ENCODE results near the gene LRRN3.

LRRN3 gene

DNA sequence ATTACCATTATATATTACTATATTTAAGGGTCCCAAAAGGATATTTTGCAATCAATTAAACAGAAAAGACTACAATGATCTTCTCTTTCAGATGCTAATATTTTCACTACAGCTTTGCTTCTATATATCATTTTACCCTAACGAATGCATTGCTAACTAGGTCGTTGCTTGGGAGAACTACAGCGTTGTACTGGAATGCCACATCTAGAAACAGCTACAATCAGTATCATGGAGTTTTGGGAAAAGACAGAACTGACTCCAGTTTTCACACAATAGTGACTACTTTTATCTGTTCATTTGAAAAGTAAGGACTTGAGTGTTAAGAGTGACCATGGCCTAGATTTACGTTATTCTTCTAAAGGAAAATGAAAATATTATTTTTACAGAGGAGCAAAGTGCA lies 38.5 kb downstream of the LRRN3 start:
- Histone ChIP-seq H3K27me3 (ENCODE audit: insufficient read depth, poor library complexity, severe bottlenecking) (no peaks in the 10 kb centered on the region), H3K27ac (replicated peaks) (no peak overlapping the region), H3K4me3 (replicated peaks; ENCODE audit: insufficient read depth, low read length) (no peak overlapping the region)
- no peak for DNase-seq (ENCODE audit: low read depth in 1 of 2, low spot score in 1 of 2)
- TF ChIP-seq, protein P1, sequence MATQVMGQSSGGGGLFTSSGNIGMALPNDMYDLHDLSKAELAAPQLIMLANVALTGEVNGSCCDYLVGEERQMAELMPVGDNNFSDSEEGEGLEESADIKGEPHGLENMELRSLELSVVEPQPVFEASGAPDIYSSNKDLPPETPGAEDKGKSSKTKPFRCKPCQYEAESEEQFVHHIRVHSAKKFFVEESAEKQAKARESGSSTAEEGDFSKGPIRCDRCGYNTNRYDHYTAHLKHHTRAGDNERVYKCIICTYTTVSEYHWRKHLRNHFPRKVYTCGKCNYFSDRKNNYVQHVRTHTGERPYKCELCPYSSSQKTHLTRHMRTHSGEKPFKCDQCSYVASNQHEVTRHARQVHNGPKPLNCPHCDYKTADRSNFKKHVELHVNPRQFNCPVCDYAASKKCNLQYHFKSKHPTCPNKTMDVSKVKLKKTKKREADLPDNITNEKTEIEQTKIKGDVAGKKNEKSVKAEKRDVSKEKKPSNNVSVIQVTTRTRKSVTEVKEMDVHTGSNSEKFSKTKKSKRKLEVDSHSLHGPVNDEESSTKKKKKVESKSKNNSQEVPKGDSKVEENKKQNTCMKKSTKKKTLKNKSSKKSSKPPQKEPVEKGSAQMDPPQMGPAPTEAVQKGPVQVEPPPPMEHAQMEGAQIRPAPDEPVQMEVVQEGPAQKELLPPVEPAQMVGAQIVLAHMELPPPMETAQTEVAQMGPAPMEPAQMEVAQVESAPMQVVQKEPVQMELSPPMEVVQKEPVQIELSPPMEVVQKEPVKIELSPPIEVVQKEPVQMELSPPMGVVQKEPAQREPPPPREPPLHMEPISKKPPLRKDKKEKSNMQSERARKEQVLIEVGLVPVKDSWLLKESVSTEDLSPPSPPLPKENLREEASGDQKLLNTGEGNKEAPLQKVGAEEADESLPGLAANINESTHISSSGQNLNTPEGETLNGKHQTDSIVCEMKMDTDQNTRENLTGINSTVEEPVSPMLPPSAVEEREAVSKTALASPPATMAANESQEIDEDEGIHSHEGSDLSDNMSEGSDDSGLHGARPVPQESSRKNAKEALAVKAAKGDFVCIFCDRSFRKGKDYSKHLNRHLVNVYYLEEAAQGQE (IDR thresholded peaks at IDR 0.05; ENCODE audit: insufficient replicate concordance, low read depth), result no peak
- TF ChIP-seq POLR2AphosphoS5 (IDR thresholded peaks at IDR 0.05; ENCODE audit: low read depth) (no peak), SPI1 (IDR thresholded peaks at IDR 0.05; ENCODE audit: borderline replicate concordance, low read depth) (no peak), GABPA (IDR thresholded peaks at IDR 0.05; ENCODE audit: low read depth) (no peak)
- TF ChIP-seq, protein P2, sequence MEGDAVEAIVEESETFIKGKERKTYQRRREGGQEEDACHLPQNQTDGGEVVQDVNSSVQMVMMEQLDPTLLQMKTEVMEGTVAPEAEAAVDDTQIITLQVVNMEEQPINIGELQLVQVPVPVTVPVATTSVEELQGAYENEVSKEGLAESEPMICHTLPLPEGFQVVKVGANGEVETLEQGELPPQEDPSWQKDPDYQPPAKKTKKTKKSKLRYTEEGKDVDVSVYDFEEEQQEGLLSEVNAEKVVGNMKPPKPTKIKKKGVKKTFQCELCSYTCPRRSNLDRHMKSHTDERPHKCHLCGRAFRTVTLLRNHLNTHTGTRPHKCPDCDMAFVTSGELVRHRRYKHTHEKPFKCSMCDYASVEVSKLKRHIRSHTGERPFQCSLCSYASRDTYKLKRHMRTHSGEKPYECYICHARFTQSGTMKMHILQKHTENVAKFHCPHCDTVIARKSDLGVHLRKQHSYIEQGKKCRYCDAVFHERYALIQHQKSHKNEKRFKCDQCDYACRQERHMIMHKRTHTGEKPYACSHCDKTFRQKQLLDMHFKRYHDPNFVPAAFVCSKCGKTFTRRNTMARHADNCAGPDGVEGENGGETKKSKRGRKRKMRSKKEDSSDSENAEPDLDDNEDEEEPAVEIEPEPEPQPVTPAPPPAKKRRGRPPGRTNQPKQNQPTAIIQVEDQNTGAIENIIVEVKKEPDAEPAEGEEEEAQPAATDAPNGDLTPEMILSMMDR (IDR thresholded peaks at IDR 0.05; ENCODE audit: insufficient read depth, low read length), result no peak

DNA sequence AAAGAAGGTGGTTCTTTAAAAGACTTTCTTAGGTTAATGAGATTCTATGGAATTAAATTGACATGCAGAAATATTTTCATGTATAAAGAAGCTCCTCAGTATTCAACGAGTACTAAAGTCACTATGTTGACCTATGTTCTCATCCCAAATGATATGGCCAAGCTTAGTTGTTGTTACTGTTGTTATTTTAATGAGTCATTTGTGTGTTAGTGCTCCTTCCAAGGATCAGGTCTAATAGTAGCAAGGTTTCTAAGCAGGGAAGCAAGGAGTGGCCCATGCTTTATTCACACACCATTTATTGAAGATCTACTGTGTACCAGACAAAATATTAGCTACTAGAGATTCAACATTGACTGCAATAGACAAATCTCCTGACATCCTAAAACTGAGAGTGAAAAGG lies 41.9 kb downstream of the LRRN3 start:
- TF ChIP-seq SPI1 (IDR thresholded peaks at IDR 0.05; ENCODE audit: borderline replicate concordance, low read depth) (no peak), GABPA (IDR thresholded peaks at IDR 0.05; ENCODE audit: low read depth) (no peak), POLR2AphosphoS5 (IDR thresholded peaks at IDR 0.05; ENCODE audit: low read depth) (no peak)
- TF ChIP-seq, protein P1 (IDR thresholded peaks at IDR 0.05; ENCODE audit: insufficient replicate concordance, low read depth), result no peak
- TF ChIP-seq, protein P2 (IDR thresholded peaks at IDR 0.05; ENCODE audit: insufficient read depth, low read length), result no peak
- Histone ChIP-seq H3K27me3 (ENCODE audit: insufficient read depth, poor library complexity, severe bottlenecking) (no peaks in the 10 kb centered on the region), H3K4me3 (replicated peaks; ENCODE audit: insufficient read depth, low read length) (no peak overlapping the region), H3K27ac (replicated peaks) (no peak overlapping the region)
- no peak for DNase-seq (ENCODE audit: low read depth in 1 of 2, low spot score in 1 of 2)

DNA sequence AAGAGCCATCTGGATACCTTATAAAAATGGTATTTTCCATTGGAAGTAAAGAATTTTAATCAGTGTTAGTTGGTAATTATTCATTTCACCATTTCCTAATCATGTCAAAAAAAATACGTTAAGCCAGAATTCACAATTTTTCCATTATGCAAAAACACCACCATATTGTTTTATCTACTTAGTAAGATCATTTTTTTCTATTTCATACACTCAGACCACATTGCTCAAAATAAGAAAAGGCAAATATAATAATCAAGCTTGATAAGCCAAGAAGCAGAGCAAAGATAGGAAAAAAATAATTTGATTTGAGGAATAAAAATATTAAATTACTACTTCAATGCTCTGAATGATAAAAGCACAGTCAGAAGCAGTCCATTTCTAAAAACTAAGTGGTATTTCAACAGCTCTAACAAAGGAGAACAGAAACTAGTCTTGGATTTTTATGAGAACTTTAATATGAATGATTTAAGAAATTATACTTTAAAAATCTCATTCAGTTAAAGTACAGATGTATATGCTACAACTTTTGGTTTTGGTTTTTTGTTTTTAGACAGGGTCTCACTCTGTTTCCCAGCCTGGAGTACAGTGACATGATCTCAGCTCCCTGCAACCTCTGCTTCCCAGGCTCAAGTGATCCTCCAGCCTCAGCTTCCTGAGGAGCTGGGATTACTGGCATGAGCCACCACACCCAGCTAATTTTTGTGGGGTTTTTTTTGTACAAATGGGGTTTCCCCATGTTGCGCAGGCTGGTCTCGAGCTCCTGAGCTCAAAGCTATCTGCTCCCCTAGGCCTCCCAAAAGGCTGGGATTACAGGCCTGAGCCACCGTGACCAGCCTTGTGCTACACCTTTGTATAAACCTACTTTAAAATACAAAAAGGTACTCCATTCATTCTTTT lies 46.6 kb downstream of the LRRN3 start:
- Histone ChIP-seq H3K27ac (replicated peaks) (no peak overlapping the region), H3K27me3 (ENCODE audit: insufficient read depth, poor library complexity, severe bottlenecking) (no peaks in the 10 kb centered on the region), H3K4me3 (replicated peaks; ENCODE audit: insufficient read depth, low read length) (no peak overlapping the region)
- DNase-seq (ENCODE audit: low read depth in 1 of 2, low spot score in 1 of 2), result no peak
- TF ChIP-seq POLR2AphosphoS5 (IDR thresholded peaks at IDR 0.05; ENCODE audit: low read depth), result no peak
- TF ChIP-seq, protein P1 (IDR thresholded peaks at IDR 0.05; ENCODE audit: insufficient replicate concordance, low read depth), result no peak
- TF ChIP-seq SPI1 (IDR thresholded peaks at IDR 0.05; ENCODE audit: borderline replicate concordance, low read depth), result no peak
- no peak for TF ChIP-seq GABPA (IDR thresholded peaks at IDR 0.05; ENCODE audit: low read depth)
- TF ChIP-seq, protein P2 (IDR thresholded peaks at IDR 0.05; ENCODE audit: insufficient read depth, low read length), result no peak

Measured in HL-60 (cell line).